SU-DHL-6 (cell line): Measurements from ENCODE around the gene TREML4.

ENCODE experiments used
- EZH2phosphoT487 ChIP-seq: fragments of 200-600 bp; sonication (generic), shearing (Covaris generic); conservative IDR thresholded peaks from 2 replicates; pipeline ENCODE4 v1.6.1; 2018; ENCODE audit warnings: mild to moderate bottlenecking, antibody characterized with exemption, low read length, moderate library complexity, mixed read lengths
- TF ChIP-seq, protein P1 (sequence below): fragments of 200-600 bp; sonication (generic); IDR thresholded peaks from one replicate; pipeline ENCODE4 v1.5.1; 2017; ENCODE audit warnings: antibody characterized with exemption, mild to moderate bottlenecking, low read length, moderate library complexity; ENCODE audit not compliant: insufficient read depth, poor library complexity, severe bottlenecking

- TF ChIP-seq, protein P1, sequence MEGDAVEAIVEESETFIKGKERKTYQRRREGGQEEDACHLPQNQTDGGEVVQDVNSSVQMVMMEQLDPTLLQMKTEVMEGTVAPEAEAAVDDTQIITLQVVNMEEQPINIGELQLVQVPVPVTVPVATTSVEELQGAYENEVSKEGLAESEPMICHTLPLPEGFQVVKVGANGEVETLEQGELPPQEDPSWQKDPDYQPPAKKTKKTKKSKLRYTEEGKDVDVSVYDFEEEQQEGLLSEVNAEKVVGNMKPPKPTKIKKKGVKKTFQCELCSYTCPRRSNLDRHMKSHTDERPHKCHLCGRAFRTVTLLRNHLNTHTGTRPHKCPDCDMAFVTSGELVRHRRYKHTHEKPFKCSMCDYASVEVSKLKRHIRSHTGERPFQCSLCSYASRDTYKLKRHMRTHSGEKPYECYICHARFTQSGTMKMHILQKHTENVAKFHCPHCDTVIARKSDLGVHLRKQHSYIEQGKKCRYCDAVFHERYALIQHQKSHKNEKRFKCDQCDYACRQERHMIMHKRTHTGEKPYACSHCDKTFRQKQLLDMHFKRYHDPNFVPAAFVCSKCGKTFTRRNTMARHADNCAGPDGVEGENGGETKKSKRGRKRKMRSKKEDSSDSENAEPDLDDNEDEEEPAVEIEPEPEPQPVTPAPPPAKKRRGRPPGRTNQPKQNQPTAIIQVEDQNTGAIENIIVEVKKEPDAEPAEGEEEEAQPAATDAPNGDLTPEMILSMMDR = no peak
- no peak for TF ChIP-seq EZH2phosphoT487
Measured at GRCh38 chr6:41216616-41217015, 11.5 kb upstream of the TREML4 start.
